Measurements from ENCODE around the gene LYVE1.

LYVE1 gene

DNA sequence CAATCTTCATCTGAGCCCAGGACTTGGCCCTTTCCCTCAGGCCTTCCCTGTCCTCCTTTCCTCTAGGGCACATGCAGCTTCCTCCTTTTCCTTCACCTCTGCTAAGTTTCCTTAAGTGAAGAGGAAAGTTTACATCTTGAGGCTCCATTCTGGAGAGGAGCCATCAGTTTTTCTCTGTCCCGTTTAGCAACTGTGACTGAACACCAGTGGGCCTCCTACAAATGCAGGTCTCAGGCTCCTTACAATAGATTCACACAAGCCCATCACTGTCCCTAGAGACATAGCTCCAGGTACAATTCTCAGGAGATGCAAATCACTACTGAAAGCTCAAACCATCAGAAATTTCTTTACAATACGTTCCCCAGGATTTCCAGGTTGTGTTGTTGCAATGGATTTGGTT is 23.3 kb upstream of the LYVE1 start:
- no peak for DNase-seq

DNA sequence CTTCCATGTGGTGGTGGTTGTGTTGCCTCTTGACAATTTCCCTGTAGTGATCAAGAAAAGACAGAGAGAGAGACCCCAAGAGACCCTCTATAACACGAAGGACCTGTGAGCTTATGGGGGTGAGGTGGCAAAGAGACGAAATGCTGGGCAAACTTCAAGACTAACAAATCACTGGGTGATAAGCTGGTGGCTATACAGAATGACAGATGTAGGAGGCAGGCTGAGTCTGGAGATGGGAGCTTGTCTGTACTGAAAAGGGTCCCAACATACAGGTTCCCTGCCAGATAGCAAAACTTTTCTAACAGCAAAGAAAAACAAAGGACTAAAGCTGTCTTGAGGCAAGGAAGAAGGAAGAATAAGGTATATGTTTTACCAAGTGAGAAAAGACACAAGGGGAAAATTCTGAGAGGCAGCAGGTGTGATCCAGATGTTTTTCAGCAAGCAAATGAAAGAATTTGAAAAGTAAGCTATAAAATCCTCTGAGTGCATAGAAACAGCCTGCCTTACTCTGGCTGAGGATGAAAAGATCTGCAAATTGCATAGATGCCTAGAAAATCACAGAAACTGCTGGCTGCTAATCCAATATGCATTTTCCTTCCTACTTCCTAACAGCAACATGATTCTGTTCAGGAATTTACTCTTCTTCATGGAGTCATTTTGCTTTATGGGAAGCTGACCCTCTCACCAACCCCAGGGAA is 21.9 kb upstream of the LYVE1 start:
- no peak for DNase-seq

DNA sequence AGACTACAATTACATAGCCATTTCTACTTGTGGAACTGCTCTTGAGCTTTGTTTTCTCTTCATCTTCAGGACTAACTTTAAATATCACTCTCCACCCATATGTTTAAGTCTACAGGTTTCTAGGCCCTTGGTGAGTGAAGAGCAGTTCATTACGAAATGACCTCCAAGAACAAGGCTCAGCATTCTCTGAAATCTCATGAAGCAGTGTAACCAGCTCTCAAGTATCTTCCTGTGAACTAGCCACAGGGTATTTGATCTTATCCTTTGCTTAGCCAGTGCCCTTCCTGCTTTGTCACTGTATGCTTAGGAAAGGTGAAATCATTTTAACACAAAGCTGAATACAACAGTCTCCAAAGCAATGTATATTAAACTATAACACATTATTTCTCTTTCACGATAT is 20.4 kb upstream of the LYVE1 start:
- DNase-seq = no peak

DNA sequence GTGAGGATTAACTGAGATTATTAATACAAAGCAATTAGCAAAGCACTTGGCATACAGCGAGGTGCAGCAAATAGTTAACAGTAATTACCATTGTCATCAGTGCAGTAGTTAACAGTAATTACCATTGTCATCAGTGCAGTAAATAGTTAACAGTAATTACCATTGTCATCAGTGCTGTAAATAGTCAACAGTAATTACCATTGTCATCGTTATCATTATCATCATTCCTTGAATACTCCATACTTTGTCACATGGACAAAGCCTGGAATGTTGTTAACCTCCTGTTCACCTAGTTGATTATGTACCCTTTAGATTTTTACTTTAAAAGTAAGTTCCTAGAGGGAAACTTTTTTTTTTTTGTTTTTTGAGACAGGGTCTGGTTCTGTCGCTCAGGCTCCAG is 19.5 kb upstream of the LYVE1 start:
- DNase-seq = no peak

DNA sequence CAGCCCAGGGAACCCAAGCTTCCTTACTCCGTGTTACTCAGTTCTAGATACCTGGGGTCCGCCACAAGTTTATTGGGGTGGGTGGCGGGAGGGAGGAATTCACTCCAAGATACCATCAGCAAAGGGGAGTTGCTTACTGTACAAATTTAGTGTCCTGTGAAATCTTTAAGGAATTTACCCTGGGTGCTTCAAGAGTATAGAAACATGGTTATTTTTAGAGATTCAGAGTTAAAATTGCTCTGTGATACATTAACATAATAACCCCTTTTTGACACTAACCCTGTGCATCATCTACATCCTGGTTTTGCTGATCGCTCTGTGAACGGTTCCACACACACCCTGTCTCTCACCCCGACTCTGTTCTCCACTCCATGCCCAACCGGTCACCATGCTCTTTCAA is 18.9 kb upstream of the LYVE1 start:
- DNase-seq = no peak

DNA sequence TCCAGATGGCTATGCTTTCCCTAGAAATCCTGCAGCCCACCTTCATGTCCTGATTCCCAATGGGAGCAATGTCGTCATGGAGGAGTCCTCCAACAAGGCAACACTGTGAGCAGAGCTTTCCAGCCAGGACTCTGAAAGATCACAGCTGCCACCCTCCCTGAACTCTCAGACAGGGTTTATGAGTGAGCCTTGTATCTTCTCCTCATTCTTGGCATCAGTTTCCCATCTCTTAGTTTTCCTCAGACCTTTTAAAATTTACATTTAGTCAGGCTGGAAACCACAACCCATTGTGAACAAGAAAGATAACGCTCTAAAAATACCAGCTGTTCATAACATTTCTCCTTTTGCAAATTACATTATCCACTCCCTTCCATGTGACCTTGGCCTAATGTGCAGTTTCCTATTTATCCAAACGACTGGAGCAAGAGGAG is 15.6 kb upstream of the LYVE1 start:
- no peak for DNase-seq

DNA sequence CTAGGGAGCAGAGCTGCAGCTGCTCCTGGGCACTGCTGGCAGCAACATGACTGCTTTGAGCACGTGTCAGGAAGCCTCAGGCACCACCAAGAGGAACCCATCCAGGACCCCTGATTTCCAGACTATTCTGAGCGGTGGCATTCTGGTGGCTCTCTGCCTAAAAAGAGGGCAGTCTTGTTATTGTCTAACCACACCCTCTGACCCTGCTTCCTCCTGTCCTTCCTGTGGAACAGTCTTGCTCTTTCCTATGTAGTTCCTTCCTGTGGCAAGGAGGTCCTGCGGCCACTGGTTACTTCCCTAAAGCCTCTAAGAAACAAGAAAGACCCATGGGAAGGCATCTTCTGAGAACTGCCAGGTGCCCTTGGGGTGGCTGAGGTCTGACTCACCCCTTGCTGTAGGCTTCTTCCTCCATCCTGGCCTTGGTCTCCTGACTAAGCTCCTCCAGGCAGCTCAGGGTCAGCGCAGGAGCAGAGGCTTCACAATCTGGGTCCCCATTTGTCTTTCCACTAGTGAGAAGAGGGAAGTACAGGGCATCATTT is 13.1 kb upstream of the LYVE1 start:
- DNase-seq = no peak

DNA sequence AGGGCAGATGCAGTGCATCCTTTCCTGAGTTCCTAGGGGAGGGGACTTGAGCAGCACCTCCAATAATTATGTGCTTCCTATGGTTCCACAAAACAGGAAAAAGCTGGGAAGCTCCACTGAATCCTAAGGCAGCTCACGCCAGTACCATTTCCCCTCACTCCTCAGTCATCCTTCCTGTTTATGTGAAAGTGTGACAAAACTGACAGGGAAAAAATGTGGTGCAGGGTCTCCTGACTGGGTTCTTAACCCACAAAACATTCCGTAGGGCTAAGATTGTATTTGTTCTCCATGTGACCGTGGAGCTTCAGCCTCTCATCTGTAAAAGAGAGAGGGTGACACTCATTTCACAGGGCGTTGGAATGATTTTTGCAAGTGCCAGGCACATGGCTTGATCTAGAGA is 12.2 kb upstream of the LYVE1 start:
- no peak for DNase-seq

DNA sequence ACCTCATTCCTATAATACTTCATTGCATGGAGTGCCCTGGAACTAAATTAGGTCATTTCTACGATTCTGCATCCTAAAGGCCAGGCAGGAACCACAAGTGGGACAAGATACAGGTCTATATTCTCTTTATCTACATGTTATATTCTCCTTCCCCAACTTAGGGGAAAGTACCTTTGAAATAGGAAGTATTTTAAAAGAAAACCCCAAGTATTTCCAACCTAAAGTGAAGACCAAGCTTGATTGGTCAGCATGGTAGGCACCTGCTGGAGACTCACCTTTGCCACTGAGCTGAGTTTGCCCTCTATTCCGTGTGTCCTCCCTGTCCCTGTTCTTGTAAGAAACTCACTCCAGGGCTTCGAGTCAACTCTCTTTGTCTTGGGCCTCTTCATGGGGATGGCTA is 11.2 kb upstream of the LYVE1 start:
- DNase-seq = no peak

DNA sequence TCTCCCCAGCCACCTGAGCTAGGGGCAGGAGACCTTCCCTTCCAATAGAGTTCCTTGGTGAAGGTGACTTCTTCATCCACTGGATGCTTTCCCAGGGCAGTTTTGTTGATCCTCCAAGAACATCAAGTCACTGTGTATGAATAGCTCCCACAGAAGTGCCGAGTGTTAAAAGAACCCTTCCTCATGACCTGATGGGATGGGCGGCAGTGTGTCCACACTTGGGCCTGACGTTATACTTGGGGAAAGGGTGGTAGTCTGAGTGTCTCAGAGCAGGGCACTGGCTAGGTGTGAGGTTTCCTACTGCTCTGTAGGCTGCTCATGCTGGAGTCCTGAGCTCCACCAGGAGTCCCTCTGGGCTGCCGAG is 7.6 kb upstream of the LYVE1 start:
- DNase-seq = no peak

DNA sequence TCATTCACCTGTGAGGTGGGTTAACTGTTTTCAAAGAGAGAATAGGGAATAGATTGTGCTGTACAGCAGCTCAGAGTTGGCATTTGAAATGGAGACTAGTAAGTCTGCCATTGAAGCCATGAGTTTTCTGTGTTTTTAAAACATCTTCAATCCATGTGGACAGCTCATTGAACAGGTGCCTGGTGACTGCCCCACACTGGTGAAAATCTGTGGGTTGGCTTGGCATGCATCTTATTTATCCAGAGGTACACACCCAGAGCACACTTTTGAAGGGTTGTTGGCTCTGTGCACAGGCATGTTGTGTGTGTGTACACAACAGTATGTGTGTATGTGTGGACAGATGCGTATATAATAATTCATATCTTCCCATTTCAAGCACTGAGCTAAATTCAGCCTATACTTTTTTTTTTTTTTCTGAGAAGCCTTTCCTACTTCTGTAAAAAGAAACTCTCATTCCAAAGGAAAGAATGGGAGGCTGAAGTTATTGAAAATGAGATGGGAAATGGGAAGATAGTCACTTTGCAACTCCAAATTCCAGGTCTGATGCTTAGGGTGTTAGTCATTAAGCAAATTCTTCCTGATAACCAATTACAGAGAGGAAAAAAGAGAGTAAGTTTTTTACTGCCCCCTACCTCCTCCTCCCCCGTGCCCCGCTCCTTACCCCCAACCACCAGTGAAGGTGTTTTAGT is 7.0 kb upstream of the LYVE1 start:
- no peak for DNase-seq

DNA sequence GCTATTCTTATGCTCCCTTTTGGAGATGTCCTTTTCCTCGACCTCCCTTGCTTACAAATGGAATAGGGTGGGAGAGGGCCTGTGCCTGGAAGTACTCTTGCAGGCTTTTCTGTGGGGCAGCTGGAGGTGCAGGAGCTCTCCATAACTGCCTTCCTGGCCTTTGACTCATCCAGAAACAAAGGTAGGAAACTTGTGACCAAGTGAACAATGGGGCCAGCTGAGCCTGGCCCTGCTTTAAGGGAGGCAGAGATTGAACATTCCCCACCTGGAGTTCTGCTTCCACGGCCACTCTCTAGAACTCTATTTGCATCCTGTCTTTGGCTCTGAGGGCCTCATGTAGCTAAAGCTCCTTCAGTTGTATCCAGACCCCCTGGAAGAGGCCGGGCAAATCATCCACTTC is 5.1 kb upstream of the LYVE1 start:
- no peak for DNase-seq

DNA sequence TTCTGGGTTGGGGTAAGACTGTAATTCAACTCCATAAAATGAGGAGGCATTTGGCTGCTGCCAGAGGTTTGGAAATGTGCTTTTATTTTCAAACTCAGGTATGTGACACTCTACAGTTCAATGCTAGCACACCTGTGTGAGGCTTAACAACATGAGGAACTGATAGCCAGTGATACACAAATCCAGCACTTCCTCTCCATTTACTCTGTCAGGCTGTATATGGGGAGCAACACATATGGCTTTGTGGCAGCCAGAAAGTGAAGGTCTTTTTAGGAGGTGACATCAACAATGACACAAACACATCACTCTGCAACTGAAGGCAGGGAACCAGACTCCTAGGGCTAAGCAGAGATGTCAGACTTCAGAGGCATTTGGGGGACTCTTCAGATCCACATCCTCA is 4.6 kb upstream of the LYVE1 start:
- DNase-seq = no peak

DNA sequence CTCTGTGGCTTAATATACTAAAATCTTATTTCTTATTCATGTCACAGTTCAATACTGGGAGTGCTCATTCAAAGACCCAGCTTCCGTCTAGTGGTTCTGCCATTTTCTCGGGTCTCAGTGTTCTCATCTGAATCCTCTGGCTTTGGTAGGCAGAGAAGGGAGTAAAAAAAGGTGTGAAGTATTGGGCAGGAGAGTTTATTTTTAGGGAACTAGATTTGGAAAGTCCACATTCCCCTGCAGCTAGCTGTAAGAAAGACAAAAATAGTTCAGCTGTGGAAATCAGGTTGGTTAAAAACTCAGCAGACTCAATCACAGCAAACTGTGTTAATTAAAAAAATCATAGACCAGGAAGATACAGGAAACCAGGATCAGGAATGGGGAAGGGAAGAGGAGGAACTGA is 4.1 kb upstream of the LYVE1 start:
- DNase-seq = no peak

DNA sequence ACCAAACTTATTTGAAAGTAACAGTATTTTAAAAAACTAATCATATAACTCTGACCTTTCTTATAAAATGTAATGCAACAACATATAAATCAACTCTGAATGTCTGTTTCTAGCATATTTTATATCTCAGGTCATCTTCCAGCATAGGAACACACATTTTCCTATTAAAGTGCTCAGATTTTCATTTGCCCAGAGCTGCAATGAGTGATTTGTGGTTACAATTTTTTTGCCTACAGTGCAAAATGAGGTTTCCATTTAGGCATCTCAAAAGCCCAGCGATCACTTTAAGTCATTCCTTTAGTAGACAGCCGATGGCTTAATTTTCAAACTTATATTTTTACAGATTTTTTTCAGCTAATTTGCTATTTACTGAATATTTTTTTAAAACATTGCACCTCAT is 1.0 kb downstream of the LYVE1 start:
- no peak for DNase-seq

DNA sequence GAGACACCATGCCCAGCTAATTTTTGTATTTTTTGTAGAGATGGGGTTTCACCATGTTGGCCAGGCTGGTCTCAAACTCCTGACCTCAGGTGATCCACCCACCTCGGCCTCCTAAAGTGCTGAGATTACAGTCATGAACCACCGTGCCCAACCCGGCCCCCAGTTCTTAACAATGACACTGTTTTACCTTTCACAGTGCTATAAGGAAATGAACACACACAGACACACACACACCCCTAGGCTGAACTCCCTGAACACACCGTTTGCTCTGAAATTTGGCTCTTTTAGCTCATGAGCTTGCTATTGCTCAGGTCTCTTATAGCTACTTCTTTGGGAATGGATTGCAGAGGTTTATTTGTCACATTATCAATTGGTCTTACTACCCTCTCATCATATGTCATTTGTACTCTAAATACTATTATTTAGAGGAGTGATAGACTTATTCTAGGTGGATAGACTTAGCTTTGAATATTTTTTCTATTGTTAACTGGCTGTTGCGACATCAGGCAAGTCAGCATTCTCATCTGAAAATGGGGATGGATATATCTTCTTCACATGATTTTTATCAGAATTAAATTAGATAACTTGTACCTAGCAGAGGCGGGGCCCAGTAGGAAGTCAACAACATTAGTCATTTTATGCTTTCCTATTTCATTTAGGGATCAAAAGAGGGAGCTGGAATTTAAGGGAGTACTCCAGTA is 2.1 kb downstream of the LYVE1 start:
- DNase-seq = no peak

DNA sequence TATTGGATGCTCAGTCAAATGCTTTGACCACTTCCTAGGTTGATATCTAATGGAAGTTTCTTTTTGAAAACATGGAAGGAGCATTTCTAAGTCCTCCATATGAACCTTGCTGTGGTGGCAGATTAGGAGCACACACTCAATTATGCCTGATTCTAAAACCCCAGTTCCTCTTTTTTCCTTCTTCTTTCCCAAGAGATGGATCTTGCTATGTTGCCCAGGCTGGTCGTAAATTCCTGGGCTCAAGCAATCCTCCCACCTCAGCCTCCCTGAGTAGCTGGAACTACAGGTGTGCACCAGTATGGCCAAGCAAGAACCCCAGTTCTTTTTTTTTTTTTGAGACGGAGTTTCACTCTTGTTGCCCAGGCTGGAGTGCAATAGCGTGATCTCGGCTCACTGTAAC is 3.0 kb downstream of the LYVE1 start:
- no peak for DNase-seq

DNA sequence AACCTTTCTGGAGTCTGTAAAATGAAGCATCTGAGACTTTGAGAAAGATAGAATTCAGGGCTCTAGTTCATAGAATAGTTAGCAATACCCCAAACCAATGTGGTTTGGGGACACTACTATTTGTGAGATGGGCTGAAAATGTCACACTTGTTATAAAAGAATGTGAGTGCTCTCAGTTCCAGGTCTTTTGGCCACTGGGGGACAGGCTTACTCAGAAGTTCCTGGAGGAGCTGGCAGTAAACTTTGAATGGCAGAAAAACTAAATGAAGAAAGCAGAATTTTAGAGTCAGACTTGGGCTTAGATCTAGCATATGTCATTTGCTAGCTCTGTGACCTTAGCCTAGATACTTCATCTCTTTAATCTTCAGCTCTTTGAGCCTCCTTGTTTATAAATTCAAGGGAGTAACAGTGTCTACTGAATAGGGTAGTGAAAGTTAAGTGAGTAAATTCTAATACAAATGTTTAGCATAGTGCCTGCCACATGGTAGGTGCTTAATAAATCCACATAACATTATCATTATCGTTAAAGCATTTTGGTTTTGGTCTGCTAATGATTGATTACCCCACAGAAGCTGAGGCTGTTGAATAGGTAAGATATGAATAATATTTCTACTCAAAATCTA is 3.7 kb downstream of the LYVE1 start:
- DNase-seq = no peak

DNA sequence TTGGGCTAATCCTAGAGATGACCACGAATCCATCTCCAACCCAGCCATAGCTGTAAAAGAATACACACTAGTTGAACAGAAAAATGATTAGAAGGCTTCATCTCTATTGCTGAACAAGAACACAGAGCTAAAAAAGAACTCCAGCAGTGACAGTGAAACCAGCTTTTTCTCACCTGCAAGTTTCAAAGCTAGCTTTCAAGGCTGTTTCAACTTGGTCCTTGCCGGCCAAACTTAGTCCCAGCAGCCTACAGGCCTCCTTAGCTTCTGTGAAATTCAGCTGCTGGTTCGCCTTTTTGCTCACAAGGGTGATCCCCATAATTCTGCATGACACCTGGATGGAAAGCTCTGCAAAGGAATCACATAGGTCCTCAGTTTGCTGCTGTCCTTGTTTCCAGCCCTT is 4.4 kb downstream of the LYVE1 start:
- no peak for DNase-seq

DNA sequence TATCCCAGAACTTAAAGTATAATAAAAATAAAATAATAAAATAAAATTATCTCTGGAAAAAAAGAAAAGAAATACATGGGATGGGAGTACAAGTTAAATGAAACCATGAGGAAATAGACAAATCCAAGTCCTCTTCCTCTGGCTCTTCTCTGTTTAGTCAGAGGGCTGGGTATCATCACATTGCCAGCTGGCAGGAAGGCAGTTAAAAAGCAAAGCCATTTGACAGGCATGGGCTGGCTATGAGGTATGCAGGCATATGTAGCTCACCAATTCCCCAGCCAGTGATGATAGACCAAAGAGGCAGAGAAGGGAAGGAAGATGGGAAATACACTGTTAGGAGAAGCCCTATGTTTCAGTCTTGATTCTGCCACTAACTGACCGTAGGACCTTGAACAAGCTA is 6.5 kb downstream of the LYVE1 start:
- DNase-seq = no peak

DNA sequence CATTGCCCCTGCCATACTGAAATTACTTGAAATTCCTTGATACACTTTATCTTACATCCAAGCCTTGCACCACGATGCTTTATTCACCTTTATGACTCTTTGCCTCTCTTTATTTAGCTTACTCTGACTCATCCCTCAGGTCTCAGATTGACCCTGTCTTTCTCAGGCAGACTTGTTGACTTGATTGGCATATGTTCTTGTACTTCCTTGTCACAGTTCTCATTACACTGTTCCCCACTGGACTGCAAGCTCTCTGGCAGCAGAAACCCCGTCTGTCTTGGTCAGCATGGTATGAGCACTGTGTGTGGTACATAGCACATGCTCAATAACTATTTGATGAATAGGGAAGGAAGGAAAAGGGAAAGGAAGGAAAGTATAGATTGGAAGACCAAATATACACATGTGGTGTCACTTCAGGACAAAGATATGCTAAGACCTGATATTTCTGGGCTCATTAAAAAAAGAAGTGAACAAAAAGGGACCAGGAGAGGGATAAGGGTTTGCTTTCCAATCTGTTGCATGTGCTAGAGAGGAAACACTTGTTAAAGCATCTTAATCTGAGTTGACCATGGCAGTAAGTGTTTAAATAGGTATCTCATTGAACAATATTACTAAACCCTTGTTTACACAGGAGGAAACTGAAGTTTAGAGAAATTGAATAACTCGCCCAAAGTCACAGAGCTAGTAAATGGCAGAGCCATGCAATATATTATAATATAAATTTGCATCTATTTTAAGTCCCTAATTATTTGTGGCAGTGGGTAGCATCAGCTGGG is 7.2 kb downstream of the LYVE1 start:
- no peak for DNase-seq

DNA sequence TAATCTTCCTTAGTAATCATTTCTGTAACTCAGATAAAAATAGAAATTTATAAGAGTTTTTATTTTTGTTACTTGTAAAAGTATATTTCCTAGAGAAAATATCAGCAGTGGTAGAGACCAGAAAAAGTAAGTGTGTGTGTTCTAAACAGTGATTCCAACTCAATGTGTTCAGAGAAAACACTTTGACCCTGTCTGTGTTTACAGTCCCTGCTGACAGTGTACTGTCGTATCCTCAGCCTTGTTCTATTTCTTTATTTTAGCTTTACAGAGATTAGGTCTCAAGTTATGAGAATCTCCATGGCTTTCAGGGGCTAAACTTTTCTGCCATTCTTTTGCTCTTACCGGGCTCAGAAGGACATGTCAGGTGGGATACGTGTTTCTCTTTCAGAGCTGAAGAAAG is 10.2 kb downstream of the LYVE1 start:
- no peak for DNase-seq

DNA sequence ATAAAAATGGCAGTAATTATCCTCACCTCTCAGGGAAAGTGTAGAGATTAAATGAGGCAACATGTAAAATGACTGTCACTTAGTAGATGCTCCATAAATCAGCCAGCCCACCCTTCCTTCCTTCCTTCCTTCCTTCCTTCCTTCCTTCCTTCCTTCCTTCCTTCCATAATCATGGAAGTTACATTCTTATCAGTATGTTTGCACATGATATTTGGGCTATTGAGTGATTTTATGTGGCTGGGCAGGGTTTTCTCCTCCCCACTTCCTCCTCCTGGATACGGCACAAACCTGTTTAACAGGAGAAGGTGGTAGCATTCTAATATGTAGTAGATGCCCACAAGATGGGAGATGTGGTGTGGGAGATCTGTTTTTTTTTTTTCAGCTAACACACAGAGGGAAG is 11.9 kb downstream of the LYVE1 start:
- no peak for DNase-seq

Measured in stimulated activated naive CD4-positive, alpha-beta T cell (primary cell).